Stomach (tissue), 9 donors: ENCODE measurements around the gene TNFSF8. TPM values are rescaled to one million over a fixed set of nuclear protein-coding genes. Genes with fewer than 3 reads are reported as not detected.

ENCODE experiments used
- DNase-seq, 2 donors: peaks; one replicate each; pipeline versions ENCODE4 v3.0.0 to v3.0.0-alpha.2; 2013 to 2019
- H3K27ac ChIP-seq, 5 donors: fragments of 200-600 bp in 4 of 5; sonication (generic) in 4 of 5; one replicate each; pipeline ENCODE4 v1.5.1; 2013 to 2019; ENCODE audit warnings: mild to moderate bottlenecking in 1 of 5, moderate library complexity in 1 of 5
- H3K27me3 ChIP-seq, 3 donors: fragments of 200-600 bp; sonication (generic); one replicate each; pipeline ENCODE4 v1.5.1; 2017 to 2019; ENCODE audit warnings: mixed run types in 1 of 3
- H3K36me3 ChIP-seq, 4 donors: fragments of 200-600 bp; sonication (generic); 1 replicate in 3 of 4; 2 replicates in 1 of 4; pipeline ENCODE4 v1.5.1; 2016 to 2019
- H3K4me1 ChIP-seq, 4 donors: fragments of 200-600 bp; sonication (generic); one replicate each; pipeline ENCODE4 v1.5.1; 2016 to 2019
- H3K4me3 ChIP-seq, 4 donors: fragments of 200-600 bp; sonication (generic) in 3 of 4; one replicate each; pipeline ENCODE4 v1.5.1; 2016 to 2019; ENCODE audit warnings: mild to moderate bottlenecking in 1 of 4
- H3K9me3 ChIP-seq, 4 donors: fragments of 200-600 bp; sonication (generic); one replicate each; pipeline ENCODE4 v1.5.1; 2016 to 2019
- CTCF ChIP-seq, 7 experiments: fragments of 450-650 bp in 4 of 7; fragments of 200-600 bp in 3 of 7; sonication (generic) in 3 of 7; IDR thresholded peaks; one replicate each; pipeline ENCODE4 v1.5.1; 2016 to 2019; ENCODE audit warnings: antibody characterized with exemption in 7 of 7, control low read depth in 2 of 7, mild to moderate bottlenecking in 1 of 7
- EP300 ChIP-seq: sonication (generic); formaldehyde crosslinking; IDR thresholded peaks from one replicate; pipeline ENCODE4 v1.6.1; 2017; ENCODE audit warnings: antibody characterized with exemption
- POLR2A ChIP-seq, 4 donors: fragments of 450-650 bp; IDR thresholded peaks; one replicate each; pipeline ENCODE4 v1.6.1; 2016; ENCODE audit warnings: antibody characterized with exemption in 4 of 4, control low read depth in 2 of 4, mild to moderate bottlenecking in 1 of 4, moderate library complexity in 1 of 4
- POLR2AphosphoS5 ChIP-seq, 3 donors: sonication (generic); formaldehyde crosslinking; IDR thresholded peaks; one replicate each; pipeline ENCODE4 v1.6.1; 2016; ENCODE audit warnings: antibody characterized with exemption in 3 of 3
- WGBS, 5 donors: extraction: QIAGEN DNeasy Blood & Tissue Kit in 3 of 5; methylation state at CpG; one replicate each; pipeline versions ENCODE4 v1.1.5 to v1.1.7; 2013 to 2018; 5-methylcytosine and 5-hydroxymethylcytosine counted together
- intact Hi-C: fragments of 100-400 bp; cut with DNase I; formaldehyde crosslinking; loops from one replicate; pipeline ENCODE4 v1.15.1; 2023; ENCODE audit warnings: low total_unique reads
- polyA plus RNA-seq, 3 donors: library from polyadenylated mRNA; stranded (reverse); fragments of 200-250 nt; gene quantifications; one replicate each; pipeline ENCODE4 v1.2.3, GENCODE V29; 2013
- total RNA-seq, 5 donors: library from RNA; depleted of rRNA; stranded (reverse); fragments of >200 nt; gene quantifications; one replicate each; pipeline versions ENCODE4 v1.1.0 to v1.2.3, GENCODE V29; 2014 to 2016
- donor health status: healthy with polysubstance abuse.
- donor health status: Bipolar disorder and iron deficiency.
- donor health status: healthy.

TNFSF8 gene
- total and polyA plus RNA-seq, 8 donors: 0.40 to 14.0 (median 3.2) TPM; not detected in 2

GRCh38 chr9:114887963-114888362 is 42.4 kb downstream of the TNFSF8 start:
- H3K36me3 ChIP-seq: no peaks in the 10 kb centered on the region
- H3K4me3 ChIP-seq: no peak overlapping the region
- no peak for TF ChIP-seq POLR2A (IDR thresholded peaks at IDR 0.05)
- TF ChIP-seq CTCF (IDR thresholded peaks at IDR 0.05): no peak
- TF ChIP-seq POLR2AphosphoS5 (IDR thresholded peaks at IDR 0.05): no peak
- no peak for TF ChIP-seq EP300
- H3K27me3 ChIP-seq: no peaks in the 10 kb centered on the region
- no peak overlapping the region for H3K27ac ChIP-seq
- H3K4me1 ChIP-seq: peaks cover 3 to 23% (median 10%) of the 10 kb centered on the region in 4 donors
- intact Hi-C loops: no loop called here
- H3K9me3 ChIP-seq: no peaks in the 10 kb centered on the region
- 90 to 96% (median 95%) methylated on average over 2 of the region's 2 CpGs for WGBS, 5 donors
- DNase-seq: no peak

- Histone ChIP-seq H3K27me3 (no peaks in the 10 kb centered on the region), H3K4me1 (peaks cover 3 to 14% (median 6%) of the 10 kb centered on the region in 4 donors), H3K9me3 (no peaks in the 10 kb centered on the region), H3K27ac (peak overlapping the region; percentile 50 to 73 (median 66)), H3K36me3 (no peaks in the 10 kb centered on the region), H3K4me3 (no peak overlapping the region)
- DNase-seq: peak; percentile 82 to 88
- TF ChIP-seq CTCF (IDR thresholded peaks at IDR 0.05) (no peak), POLR2AphosphoS5 (IDR thresholded peaks at IDR 0.05) (peak in 2 of 3 donors; percentile 63 to 79), EP300 (no peak), POLR2A (IDR thresholded peaks at IDR 0.05) (no peak)
- intact Hi-C loops: no loop called here
- 27 to 50% (median 42%) methylated on average over 8 of the region's 8 CpGs for WGBS, 5 donors
Measured at GRCh38 chr9:114884787-114885452, 45.5 kb downstream of the TNFSF8 start.

- Histone ChIP-seq H3K36me3 (no peaks in the 10 kb centered on the region), H3K27ac (peak overlapping the region in 2 of 5 donors; percentile 66), H3K27me3 (no peaks in the 10 kb centered on the region), H3K4me1 (peaks cover 0 to 2% (median 0%) of the 10 kb centered on the region in 4 donors), H3K4me3 (no peak overlapping the region), H3K9me3 (no peaks in the 10 kb centered on the region)
- intact Hi-C loops: no loop called here
- 23 to 55% (median 36%) methylated on average over 1 of the region's 1 CpG for WGBS, 5 donors
- DNase-seq: no peak
- TF ChIP-seq POLR2A (IDR thresholded peaks at IDR 0.05): no peak
Measured at GRCh38 chr9:114883709-114884108, 46.7 kb downstream of the TNFSF8 start.

- Histone ChIP-seq H3K9me3 (peaks cover 0 to 10% (median 2%) of the 10 kb centered on the region in 4 donors), H3K4me3 (no peak overlapping the region), H3K27me3 (no peaks in the 10 kb centered on the region), H3K36me3 (no peaks in the 10 kb centered on the region), H3K4me1 (no peaks in the 10 kb centered on the region), H3K27ac (no peak overlapping the region)
- no peak for DNase-seq
- intact Hi-C loops: no loop called here
- TF ChIP-seq POLR2AphosphoS5 (IDR thresholded peaks at IDR 0.05) (no peak), EP300 (no peak), CTCF (IDR thresholded peaks at IDR 0.05) (no peak), POLR2A (IDR thresholded peaks at IDR 0.05) (no peak)
- WGBS, 5 donors: 55 to 97% (median 78%) methylated on average over 1 of the region's 1 CpG
Measured at GRCh38 chr9:114880291-114880745, 50.1 kb downstream of the TNFSF8 start.
